Thyroid gland (tissue), 4 donors: ENCODE data around the gene LCE1B.

Source experiments
- CTCF ChIP-seq, 6 experiments: fragments of 200-600 bp in 3 of 6; fragments of 450-650 bp in 3 of 6; sonication (generic) in 3 of 6; IDR thresholded peaks; one replicate each; pipeline ENCODE4 v1.5.1; 2016 to 2019; ENCODE audit warnings: antibody characterized with exemption in 6 of 6, mild to moderate bottlenecking in 2 of 6, inconsistent platforms in 1 of 6, moderate library complexity in 1 of 6
- POLR2A ChIP-seq, 2 donors: fragments of 450-650 bp; IDR thresholded peaks; one replicate each; pipeline ENCODE4 v1.6.1; 2017; ENCODE audit warnings: antibody characterized with exemption in 2 of 2, mild to moderate bottlenecking in 2 of 2, moderate library complexity in 1 of 2

- no peak for TF ChIP-seq CTCF (IDR thresholded peaks at IDR 0.05)
- TF ChIP-seq POLR2A (IDR thresholded peaks at IDR 0.05), result no peak
These were observed 25.1 kb downstream of the LCE1B start for GRCh38 chr1:152836870-152837269.
